Dendritic cell treated with granulocyte-macrophage colony-stimulating factor and Interleukin-4, amounts not matched to agents 40 ng/mL and 50 ng/mL, for 4 days (primary cell): ENCODE data around the gene SLC25A12.
"Not testable (repeated sequence)": the region's sequence is repeated elsewhere in the genome, so short reads cannot be mapped to it uniquely, and the experiment has no call there.

Experiments used
- H3K27ac Mint-ChIP-seq: one replicate; pipeline ENCODE4 v1.8.0; 2022; ENCODE audit warnings: mild to moderate bottlenecking, mixed read lengths
- H3K27me3 Mint-ChIP-seq: one replicate; pipeline ENCODE4 v1.8.0; 2022; ENCODE audit warnings: mild to moderate bottlenecking, mixed read lengths
- H3K36me3 Mint-ChIP-seq: one replicate; pipeline ENCODE4 v1.8.0; 2022; ENCODE audit warnings: low read depth, mixed read lengths
- H3K4me1 Mint-ChIP-seq: one replicate; pipeline ENCODE4 v1.8.0; 2022; ENCODE audit warnings: low read depth, mixed read lengths
- H3K4me3 Mint-ChIP-seq: one replicate; pipeline ENCODE4 v1.8.0; 2022; ENCODE audit warnings: mild to moderate bottlenecking, moderate library complexity, mixed read lengths
- H3K9me3 Mint-ChIP-seq: one replicate; pipeline ENCODE4 v1.8.0; 2022; ENCODE audit warnings: mixed read lengths
- intact Hi-C: fragments of 100-400 bp; cut with micrococcal nuclease; formaldehyde crosslinking; loops from one replicate; pipeline ENCODE4 v1.15.0; 2022

SLC25A12 gene

DNA sequence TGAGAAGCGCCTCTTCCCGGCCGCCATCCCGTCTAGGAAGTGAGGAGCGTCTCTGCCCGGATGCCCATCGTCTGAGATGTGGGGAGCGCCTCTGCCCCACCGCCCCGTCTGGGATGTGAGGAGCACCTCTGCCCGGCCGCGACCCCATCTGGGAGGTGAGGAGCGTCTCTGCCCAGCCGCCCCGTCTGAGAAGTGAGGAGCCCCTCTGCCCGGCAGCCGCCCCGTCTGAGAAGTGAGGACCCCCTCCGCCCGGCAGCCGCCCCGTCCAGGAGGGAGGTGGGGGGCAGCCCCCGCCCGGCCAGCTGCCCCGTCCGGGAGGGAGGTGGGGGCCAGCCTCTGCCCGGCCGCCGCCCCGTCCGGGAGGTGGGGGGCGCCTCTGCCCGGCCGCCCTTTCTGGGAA lies 119.5 kb downstream of the SLC25A12 start:
- intact Hi-C loops, H3K27me3 Mint-ChIP-seq, H3K27ac Mint-ChIP-seq, H3K4me1 Mint-ChIP-seq, H3K4me3 Mint-ChIP-seq, H3K36me3 Mint-ChIP-seq: not testable (repeated sequence)
- H3K9me3 Mint-ChIP-seq = peaks cover 34% of the 10 kb centered on the region

DNA sequence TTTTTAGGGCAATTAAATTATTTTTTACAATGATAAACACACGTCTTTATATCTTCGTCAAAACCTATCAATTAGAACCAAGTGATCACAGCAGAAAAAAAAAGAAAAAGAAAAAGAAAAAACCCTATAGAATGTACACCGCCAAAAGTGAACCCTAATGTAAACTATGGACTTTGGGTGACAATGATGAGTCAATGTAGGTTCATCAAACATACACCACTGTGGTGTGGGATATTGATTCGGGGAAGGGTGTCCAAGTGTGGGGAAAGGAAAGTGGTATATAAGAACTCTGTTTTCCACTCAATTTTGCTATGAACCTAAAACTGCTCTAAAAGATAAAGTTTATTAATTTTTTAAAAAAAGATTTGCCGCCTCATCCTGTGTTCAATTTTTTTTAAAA lies 121.7 kb downstream of the SLC25A12 start:
- H3K9me3 Mint-ChIP-seq = peaks cover 24% of the 10 kb centered on the region
- H3K27ac Mint-ChIP-seq = no peak overlapping the region
- no peaks in the 10 kb centered on the region for H3K36me3 Mint-ChIP-seq
- no peaks in the 10 kb centered on the region for H3K4me1 Mint-ChIP-seq
- intact Hi-C loops = no loop called here
- H3K4me3 Mint-ChIP-seq = no peak overlapping the region
- H3K27me3 Mint-ChIP-seq = no peaks in the 10 kb centered on the region

DNA sequence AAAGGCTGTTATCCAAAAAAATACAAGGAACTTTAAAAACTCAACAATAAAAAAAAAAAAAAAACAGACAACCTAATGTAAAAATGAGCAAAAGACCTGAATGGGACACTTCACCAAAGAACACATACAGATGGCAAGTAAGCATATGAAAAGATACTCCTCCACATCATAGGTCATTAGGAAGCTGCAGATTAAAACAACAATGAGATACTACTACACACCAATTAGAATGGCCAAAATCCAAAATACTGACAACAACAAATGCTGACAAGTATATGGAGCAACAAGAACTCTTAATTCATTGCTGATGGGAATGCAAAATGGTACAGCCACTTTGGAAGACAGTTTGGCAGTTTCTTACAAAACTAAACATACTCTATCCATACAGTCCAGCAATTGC lies 122.6 kb downstream of the SLC25A12 start:
- Mint-ChIP-seq H3K36me3 (peaks cover 6% of the 10 kb centered on the region), H3K4me3 (no peak overlapping the region), H3K27me3 (no peaks in the 10 kb centered on the region), H3K27ac (no peak overlapping the region), H3K9me3 (peaks cover 24% of the 10 kb centered on the region), H3K4me1 (no peaks in the 10 kb centered on the region)
- intact Hi-C loops = no loop called here

DNA sequence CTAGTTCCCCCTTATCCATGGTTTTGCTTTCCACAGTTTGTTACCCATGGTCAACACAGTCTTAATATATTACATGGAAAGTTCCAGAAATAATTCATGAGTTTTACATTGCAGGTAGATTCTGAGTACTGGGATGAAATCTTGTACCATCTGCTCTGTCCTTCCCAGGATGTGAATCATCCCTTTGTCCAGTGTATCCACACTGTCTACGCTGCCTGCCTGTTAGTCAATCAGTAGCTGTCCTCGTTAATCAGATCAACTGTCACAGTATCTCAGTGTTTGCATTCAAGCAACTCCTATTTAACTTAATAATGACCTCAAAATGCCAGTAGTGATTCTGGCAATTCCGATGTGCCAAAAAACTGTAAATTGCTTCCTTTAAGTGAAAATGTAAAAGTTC lies 130.4 kb downstream of the SLC25A12 start:
- no peaks in the 10 kb centered on the region for H3K4me1 Mint-ChIP-seq
- H3K4me3 Mint-ChIP-seq = no peak overlapping the region
- H3K36me3 Mint-ChIP-seq = peaks cover 60% of the 10 kb centered on the region
- H3K27ac Mint-ChIP-seq = no peak overlapping the region
- no peaks in the 10 kb centered on the region for H3K27me3 Mint-ChIP-seq
- H3K9me3 Mint-ChIP-seq = no peaks in the 10 kb centered on the region
- intact Hi-C loops = no loop called here

DNA sequence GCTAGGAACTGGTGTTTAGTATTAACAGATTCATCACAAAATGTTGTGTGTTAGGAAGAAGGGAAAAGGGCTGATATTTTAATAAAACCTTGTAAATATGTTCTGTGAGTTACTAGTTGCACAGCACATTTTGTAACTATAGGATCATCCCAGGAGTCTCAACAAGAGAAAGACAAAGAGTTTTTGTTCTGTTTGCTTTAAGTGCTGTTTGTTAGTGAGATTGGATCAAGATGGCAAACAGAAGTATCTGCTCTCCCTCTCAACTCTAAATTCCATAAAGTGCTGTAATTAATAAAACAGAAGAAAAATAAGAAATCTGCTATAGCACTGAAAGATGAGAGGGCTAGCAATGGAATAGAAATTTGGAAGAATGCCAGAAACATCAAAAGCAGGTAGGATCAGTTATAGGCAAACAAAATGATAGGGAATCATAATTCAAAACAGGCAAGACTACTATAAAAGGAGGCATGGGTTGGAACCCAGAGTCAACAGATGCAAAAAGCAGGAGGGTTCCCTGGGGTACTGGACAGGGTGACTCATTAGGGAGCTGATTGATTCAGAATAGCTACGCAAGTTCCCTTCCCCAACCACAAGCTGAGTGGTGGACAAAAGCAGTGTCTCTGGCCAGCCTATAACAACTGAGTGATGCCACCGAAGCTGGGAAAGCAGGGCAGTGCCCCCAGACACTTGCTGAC lies 131.0 kb downstream of the SLC25A12 start:
- H3K27me3 Mint-ChIP-seq = no peaks in the 10 kb centered on the region
- intact Hi-C loops = no loop called here
- H3K4me1 Mint-ChIP-seq = no peaks in the 10 kb centered on the region
- no peak overlapping the region for H3K4me3 Mint-ChIP-seq
- H3K9me3 Mint-ChIP-seq = no peaks in the 10 kb centered on the region
- H3K36me3 Mint-ChIP-seq = peaks cover 66% of the 10 kb centered on the region
- no peak overlapping the region for H3K27ac Mint-ChIP-seq

DNA sequence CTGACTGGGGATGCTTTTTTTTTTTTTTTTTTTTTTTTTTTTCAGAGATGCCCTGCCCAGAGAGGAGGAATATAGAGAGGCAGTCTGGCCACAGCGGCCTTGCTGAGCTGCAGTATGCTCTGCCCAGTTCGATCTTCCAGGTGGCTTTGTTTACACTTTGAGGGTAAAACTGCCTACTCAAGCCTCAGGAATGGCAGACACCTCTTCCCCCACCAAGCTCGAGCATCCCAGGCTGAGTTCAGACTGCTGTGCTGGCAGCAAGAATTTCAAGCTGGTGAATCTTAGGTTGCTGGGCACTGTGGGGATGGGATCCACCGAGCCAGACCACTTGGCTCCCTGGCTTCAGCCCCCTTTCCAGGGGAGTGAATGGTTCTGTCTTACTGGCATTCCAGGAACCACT lies 132.9 kb downstream of the SLC25A12 start:
- H3K36me3 Mint-ChIP-seq = peaks cover 78% of the 10 kb centered on the region
- H3K27ac Mint-ChIP-seq, intact Hi-C loops, H3K4me1 Mint-ChIP-seq, H3K9me3 Mint-ChIP-seq, H3K4me3 Mint-ChIP-seq, H3K27me3 Mint-ChIP-seq: not testable (repeated sequence)

DNA sequence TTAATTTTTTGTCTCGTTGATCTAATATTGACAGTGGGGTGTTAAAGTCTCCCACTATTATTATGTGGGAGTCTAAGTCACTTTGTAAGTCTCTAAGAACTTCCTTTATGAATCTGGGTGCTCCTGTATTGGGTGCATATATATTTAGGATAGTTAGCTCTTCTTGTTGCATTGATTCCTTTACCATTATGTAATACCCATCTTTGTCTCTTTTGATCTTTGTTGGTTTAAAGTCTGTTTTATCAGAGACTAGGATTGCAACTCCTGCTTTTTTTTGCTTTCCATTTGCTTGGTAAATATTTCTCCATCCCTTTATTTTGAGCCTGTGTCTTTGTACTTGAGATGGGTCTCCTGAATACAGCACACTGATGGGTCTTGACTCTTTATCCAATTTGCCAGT lies 135.3 kb downstream of the SLC25A12 start:
- H3K36me3 Mint-ChIP-seq = peaks cover 95% of the 10 kb centered on the region
- H3K4me3 Mint-ChIP-seq, intact Hi-C loops, H3K27me3 Mint-ChIP-seq, H3K27ac Mint-ChIP-seq, H3K9me3 Mint-ChIP-seq, H3K4me1 Mint-ChIP-seq: not testable (repeated sequence)

DNA sequence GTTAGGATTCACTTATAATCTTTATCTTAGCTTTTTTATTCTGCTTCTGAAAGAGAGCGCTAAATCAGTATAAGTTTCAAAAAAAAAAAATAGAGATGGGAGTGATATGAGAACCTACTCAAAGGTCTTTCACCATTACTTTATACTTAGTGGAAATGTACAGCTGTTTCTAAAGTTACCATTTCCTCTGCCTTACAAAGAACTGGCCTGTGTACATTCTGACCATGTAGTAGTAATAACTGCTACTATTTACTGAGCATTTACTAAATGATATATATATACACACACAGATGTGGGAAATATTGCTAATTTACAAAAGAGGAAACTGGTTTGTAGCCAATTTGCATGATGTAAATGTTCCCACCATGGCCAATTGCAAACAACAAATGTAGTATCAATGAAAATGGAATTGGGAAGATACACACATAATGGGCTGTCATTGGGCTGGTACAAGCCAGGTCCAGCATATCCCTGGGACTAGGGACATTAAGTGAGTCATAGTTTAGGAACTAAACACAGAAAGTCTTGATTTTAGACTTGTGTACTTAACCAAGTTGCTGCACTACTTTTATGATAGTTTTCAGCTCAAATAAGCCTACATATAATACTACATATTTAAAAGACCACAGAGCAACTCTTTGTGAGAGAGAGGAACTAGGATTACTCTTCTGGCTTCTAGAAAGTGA lies 139.6 kb downstream of the SLC25A12 start:
- Mint-ChIP-seq H3K36me3 (peaks cover 88% of the 10 kb centered on the region), H3K4me3 (no peak overlapping the region), H3K9me3 (no peaks in the 10 kb centered on the region), H3K4me1 (no peaks in the 10 kb centered on the region), H3K27me3 (no peaks in the 10 kb centered on the region), H3K27ac (no peak overlapping the region)
- intact Hi-C loops = no loop called here

DNA sequence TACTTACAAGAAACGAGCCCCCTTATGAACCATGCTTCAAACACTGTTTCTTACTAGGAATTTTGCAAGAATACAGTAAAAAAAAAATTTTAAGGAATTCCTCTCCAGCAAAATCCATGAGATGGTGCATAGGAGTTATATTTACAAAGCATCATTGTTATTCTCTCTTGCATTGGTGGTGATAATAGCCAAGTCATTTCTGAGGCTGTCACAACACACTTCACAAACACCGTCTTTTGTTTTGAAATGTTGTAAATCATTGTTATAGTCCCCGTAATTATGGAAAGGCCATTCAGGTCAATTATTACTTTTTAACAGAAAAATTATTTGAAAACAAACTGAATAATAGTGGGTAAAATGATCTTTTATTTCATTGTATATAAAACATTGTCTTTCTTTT lies 146.7 kb downstream of the SLC25A12 start:
- intact Hi-C loops = no loop called here
- H3K4me1 Mint-ChIP-seq = no peaks in the 10 kb centered on the region
- no peaks in the 10 kb centered on the region for H3K27me3 Mint-ChIP-seq
- no peak overlapping the region for H3K4me3 Mint-ChIP-seq
- H3K9me3 Mint-ChIP-seq = no peaks in the 10 kb centered on the region
- H3K36me3 Mint-ChIP-seq = peaks cover 75% of the 10 kb centered on the region
- H3K27ac Mint-ChIP-seq = no peak overlapping the region

DNA sequence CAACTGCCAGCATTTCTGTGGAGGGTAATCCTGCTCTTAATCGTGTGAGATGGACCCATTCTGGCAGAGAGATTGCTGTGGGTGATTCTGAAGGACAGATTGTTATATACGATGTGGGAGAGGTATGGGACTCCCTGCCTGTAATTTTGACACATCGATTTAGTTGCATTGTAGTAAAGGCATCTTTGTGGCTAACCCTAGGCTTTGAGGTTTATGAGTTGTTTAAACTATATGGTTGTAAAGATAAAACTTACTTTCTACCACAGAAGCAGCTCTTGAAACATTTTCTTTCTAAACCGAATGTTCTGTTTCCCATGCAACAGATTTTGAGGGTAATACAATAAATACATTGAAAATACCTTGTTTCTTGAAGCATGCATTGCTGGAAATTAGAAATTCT lies 148.2 kb downstream of the SLC25A12 start:
- H3K27me3 Mint-ChIP-seq = no peaks in the 10 kb centered on the region
- no peaks in the 10 kb centered on the region for H3K9me3 Mint-ChIP-seq
- peaks cover 76% of the 10 kb centered on the region for H3K36me3 Mint-ChIP-seq
- no peak overlapping the region for H3K27ac Mint-ChIP-seq
- H3K4me3 Mint-ChIP-seq = no peak overlapping the region
- H3K4me1 Mint-ChIP-seq = peaks cover 3% of the 10 kb centered on the region
- intact Hi-C loops = no loop called here

DNA sequence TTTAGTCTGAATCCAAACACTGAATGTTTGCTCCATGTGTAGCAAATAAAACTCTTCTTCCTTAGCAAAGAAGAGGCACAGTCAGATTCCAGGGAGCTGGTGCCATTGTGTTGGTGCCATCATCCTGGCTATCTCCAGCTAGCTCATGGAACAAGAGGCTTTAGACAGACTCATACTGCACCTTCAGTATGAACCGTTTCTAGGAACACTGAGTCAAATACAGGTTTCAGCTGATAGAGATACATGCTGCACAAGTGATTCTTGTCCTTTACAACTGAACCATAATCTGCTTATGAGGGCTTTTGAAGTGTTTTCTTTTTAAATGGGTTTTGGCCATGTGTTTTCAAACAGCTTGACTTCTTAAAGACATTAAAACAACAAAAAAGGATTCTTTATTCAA lies 148.9 kb downstream of the SLC25A12 start:
- no peak overlapping the region for H3K27ac Mint-ChIP-seq

DNA sequence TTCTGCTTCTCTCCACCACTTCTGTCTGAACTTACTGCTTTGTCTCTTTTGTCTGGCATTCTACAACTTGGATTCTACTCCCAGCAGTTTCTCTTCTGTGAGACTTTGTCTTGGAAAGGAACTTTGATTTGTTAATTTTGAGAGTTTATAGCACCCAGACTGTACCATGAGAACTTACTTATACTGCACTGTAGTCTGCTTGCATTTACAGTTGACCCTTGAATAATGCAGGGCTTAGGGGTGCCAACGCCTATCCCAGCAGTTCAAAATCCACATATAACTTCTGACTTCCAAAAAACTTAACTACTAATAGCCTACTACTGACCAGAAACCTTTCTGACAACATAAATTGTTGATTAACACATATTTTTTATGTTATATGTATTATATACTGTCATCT lies 151.3 kb downstream of the SLC25A12 start:
- H3K4me3 Mint-ChIP-seq = no peak overlapping the region
- H3K27me3 Mint-ChIP-seq = no peaks in the 10 kb centered on the region
- intact Hi-C loops = no loop called here
- H3K36me3 Mint-ChIP-seq = peaks cover 78% of the 10 kb centered on the region
- peaks cover 8% of the 10 kb centered on the region for H3K4me1 Mint-ChIP-seq
- H3K27ac Mint-ChIP-seq = no peak overlapping the region
- no peaks in the 10 kb centered on the region for H3K9me3 Mint-ChIP-seq

More for the DNA sequence above, 148.9 kb downstream of the SLC25A12 start:
- peaks cover 8% of the 10 kb centered on the region for H3K4me1 Mint-ChIP-seq
- intact Hi-C loops = no loop called here
- H3K27me3 Mint-ChIP-seq = no peaks in the 10 kb centered on the region
- no peak overlapping the region for H3K4me3 Mint-ChIP-seq
- no peaks in the 10 kb centered on the region for H3K9me3 Mint-ChIP-seq
- peaks cover 76% of the 10 kb centered on the region for H3K36me3 Mint-ChIP-seq

DNA sequence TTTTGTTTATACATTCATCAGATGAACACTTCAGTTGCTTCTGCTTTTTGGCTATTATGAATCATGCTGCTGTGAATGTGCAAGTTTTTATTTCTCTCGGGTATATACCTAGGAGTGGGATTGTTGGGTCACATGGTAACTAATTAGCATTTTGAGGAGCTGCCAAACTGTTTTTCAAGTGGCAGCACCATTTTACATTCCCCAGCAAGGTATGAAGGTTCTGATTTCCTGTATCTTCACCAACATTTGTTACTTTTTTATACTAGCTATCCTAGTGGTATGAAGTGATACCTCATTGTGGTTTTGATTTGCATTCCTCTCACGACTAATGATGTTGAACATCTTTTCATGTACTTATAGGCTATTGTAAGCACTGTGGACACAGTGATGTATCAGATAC lies 152.9 kb downstream of the SLC25A12 start:
- no peaks in the 10 kb centered on the region for H3K9me3 Mint-ChIP-seq
- H3K27me3 Mint-ChIP-seq = no peaks in the 10 kb centered on the region
- no peak overlapping the region for H3K4me3 Mint-ChIP-seq
- H3K27ac Mint-ChIP-seq = no peak overlapping the region
- intact Hi-C loops = no loop called here
- peaks cover 8% of the 10 kb centered on the region for H3K4me1 Mint-ChIP-seq
- peaks cover 81% of the 10 kb centered on the region for H3K36me3 Mint-ChIP-seq

DNA sequence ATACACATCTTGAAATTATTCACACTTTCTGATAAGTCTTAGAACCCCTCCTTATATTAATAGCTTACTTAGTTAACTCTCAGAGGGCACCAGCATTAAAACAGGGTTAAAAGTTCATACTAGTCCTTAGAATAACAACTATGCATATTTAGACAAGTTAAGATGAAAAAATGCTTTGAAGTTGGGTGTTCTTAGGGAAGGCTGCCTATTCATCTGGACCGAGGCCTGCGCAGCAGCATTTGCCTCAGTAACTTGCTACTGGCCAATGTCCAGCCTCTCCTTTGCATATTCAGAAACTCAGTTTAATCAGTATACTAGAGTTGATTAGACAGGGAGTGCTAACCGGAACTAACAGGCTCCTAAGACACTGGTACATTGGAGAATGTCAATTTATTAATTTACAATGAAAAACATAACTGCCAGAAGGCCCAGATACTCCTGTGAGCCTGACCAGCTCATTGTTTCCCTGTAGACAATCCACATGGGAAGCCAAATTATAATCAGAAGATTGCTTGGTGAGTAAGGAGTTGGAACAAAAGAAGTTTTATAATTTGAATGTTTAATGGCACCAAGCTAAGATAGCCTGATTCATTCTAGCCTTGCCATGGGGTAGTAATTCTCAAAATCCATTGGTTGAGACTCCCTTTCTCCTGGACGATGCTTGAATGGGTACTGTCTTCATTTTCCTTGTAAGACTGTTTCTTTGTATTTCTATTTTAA lies 157.9 kb downstream of the SLC25A12 start:
- Mint-ChIP-seq H3K9me3 (no peaks in the 10 kb centered on the region), H3K4me1 (peaks cover 8% of the 10 kb centered on the region), H3K27me3 (no peaks in the 10 kb centered on the region), H3K27ac (no peak overlapping the region), H3K36me3 (peaks cover 89% of the 10 kb centered on the region), H3K4me3 (no peak overlapping the region)
- intact Hi-C loops = no loop called here
